Fibroblast of skin of back (primary cell): ENCODE data around the gene SYTL3.
"Not testable (repeated sequence)": the region's sequence is repeated elsewhere in the genome, so short reads cannot be mapped to it uniquely, and the experiment has no call there.

ENCODE experiments used
- DNase-seq: peaks from one replicate; pipeline ENCODE4 v3.0.0-alpha.2; 2013

Gene SYTL3

DNA sequence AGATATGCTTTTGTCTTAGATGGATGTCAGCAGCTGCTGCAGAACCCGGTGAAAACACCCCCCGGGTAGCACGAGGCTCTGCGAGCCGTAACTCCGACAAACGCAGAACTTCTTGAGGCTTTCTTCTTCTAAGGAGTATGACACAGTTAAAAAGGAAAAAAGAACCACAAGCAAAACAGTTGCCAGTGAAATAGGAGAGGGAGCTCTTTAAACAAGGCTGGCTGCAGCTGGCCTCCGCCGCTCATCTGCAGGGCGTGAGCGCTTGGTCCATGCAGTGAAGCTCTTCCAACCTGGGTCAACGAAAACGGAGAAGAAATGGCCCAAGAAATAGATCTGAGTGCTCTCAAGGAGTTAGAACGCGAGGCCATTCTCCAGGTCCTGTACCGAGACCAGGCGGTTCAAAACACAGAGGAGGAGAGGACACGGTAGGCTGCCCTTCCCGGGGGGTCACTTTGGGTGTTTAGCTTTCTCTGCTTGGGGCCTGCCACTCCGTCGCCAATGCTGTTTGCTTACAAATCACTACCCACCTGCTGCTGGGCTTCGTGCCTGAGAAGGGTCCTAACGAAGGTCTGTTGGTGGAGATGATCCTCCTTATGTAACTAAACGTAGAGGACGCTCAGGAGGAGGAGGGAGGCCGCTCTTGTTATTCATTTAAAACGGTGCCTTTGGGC is 13.2 kb downstream of the SYTL3 start:
- DNase-seq: no peak

DNA sequence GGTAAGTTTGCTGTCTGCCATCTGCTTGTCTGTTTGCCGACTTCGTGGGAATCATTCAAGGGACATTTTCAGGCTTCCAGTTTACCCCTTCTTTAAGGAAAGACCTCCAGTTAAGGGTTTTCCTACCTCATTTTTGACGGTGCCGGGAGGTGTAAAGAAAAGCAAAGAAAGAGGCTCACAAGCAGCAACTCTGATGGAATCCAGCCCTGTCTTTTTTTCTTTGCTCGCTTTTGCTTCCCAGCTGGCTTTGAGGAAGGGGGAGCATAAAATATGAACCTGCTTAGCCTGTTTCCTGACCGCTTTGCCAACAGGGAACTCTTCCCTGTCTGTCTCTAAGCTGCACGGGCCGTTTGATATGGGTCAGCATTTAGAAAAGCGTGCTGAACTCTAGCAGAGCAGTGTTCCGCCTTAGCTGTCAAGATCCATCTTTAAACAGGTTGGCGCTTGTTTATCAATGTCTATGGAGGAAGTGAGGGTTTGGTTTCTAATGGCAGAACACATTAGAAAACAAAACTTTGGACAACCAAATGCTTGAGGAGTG is 13.8 kb downstream of the SYTL3 start:
- DNase-seq: no peak

DNA sequence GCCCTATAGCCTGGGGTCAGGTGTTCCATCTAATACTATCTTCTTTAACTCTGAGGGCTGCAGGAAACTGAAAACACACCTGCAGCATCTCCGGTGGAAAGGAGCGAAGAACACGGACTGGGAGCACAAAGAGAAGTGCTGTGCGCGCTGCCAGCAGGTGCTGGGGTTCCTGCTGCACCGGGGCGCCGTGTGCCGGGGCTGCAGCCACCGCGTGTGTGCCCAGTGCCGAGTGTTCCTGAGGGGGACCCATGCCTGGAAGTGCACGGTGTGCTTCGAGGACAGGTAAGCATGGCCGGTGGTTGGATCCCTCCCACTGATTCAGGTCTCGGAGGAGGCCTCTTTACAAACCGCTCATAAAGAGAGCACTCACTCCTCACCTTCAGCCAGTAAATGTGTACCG is 15.5 kb downstream of the SYTL3 start:
- no peak for DNase-seq

DNA sequence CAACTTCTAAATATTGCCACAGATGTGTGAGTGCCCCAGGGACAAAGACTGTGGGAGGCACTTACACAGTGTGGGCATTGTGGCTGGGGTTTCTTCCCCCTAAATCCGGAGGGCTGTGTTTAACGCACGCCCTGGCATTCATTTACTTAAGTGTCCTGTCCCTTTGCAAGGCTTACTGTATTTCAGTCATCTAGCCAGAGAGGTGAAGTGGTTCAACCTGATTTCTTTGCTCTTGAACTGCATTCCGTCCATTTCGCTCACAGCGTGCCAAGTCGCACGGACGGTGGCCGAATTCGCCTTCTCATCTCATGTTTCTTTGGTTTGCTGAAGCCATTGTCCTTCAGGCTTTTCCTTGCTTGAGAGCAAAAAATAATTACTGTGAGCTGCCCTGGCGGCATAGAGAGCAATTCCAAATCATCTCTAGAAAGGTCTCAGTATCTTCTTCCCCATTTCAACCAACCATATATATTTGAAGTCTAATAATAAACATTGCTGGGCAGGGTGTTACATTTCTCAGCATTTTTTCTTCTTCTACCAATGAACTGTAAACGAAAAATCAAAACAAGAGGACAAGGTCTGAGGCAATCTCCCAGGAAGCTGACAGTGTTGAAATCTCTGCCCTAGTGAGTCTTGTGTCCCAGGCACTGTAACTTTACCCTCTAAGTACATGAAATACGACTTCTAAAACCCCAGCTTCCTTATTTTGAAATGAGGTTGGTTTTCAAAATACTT is 16.9 kb downstream of the SYTL3 start:
- no peak for DNase-seq

DNA sequence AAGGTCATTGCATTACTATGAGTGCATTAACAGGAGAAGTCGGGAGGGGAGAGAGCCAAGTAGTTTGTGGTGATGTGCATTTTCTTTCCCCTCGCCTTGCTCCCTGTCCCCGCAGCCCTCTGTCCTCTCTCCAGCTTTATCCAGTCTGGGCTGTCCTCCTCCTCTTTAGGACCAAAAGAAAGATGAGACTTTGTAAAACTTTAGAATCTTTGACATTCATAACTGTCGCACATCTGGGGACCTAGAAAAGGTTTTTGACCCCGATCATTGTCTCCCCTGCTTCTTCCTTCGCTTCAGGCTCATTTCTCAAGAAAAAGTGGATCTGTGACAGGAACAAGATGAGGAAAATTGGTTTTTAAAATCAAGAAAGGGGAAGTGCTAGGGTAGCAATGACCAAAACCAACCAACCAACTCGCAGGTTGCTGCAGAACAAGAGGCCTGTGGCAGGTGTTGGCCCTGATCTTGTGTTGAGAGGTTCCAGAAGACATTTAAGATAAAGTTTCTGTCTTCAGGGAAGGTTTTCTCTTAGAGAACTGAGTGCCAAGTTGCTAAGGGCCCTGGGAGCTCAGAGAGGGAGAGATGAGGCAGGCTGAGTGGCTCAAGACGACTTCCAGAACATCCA is 17.6 kb downstream of the SYTL3 start:
- no peak for DNase-seq

DNA sequence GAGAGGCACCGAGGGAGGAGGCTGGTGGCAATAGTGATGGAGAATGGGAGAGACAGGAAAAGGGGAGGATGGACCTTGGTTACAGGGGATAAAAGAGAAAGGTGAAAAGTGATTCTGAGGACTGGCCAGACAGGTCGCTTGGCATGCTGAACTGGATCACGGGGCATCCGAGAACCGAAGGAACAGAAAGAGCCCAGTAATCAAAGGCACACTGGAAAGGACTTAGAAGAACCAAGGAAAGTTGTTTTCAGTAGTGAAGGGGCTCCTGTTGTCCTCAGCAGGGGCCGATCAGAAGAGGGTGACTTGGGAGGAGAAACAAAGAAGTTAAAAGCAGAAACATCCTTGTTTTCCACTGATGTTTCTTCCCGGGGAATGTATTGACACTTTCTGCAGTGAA is 18.9 kb downstream of the SYTL3 start:
- DNase-seq: no peak

DNA sequence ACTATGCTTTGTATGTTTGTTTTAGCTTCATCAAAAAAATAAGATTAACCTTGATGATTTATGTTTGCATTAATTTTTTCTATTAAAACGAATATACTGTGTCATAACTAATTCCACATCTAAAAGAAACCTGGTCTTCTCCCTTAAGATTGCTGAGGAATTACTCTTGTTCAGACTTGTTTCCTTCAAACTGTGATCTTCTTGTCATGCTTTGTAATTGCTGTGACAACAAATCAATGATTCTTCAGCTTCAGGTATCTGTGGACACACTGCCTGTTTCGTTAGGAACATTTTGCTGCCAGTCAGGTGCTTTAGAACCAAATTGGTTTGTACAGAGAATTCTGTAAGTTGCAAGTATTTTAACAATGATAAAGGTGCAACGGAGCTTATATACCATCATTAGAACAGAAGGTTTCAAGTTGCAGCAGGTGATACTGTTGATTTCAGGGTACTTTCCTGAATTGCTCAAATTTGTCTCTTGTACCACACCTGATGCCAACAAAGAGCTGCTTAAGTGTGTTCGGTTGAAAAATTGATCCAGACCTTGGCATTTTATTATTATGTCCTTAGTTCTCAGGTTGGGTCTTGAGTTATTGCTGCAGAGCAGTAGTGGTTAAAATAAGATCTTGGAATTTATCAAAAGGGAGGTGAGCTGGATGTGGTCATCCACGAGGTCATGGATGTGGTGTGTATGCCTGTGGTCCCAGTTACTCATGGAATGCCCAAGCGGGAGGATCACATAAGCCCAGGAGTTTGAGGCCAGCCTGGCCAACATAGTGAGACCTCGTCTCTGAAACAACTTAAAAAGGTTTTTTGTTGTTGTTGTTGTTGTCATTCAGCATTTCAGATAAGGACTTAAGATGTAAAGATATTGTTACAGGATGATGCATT is 19.5 kb downstream of the SYTL3 start:
- peak; percentile 23 for DNase-seq

DNA sequence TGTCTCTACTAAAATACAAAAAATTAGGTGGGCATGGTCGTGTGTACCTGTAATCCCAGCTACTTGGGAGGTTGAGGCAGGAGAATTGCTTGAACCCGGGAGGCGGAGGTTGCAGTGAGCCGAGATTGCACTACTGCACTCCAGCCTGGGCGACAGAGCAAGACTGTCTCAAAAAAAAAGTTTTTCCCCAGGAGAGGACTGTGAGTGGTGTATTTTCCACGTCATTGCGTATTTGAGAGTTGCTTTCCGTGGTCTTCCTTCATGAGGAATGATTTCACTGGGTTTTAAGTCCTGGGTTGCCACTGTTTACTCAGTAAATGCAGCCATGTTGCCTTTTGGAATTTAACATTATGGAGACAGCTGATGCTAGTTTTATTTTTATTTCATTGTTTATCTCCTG is 22.3 kb downstream of the SYTL3 start:
- DNase-seq: not testable (repeated sequence)

DNA sequence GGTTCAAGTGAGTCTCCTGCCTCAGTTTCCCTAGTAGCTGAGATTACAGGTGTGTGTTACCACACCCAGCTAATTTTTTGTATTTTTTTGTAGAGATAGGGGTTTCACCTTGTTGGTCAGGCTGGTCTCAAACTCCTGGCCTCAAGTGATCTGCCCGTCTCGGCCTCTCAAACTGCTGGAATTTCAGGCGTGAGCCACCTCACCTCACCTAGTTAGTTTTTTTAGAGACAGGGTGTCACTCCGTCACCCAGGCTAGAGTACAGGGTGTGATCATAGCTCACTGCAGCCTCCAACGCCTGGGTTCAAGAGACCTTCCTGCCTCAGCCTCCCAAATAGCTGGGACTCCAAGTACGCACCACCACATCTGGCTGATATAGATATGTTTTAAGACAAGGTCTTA is 22.9 kb downstream of the SYTL3 start:
- DNase-seq: no peak

DNA sequence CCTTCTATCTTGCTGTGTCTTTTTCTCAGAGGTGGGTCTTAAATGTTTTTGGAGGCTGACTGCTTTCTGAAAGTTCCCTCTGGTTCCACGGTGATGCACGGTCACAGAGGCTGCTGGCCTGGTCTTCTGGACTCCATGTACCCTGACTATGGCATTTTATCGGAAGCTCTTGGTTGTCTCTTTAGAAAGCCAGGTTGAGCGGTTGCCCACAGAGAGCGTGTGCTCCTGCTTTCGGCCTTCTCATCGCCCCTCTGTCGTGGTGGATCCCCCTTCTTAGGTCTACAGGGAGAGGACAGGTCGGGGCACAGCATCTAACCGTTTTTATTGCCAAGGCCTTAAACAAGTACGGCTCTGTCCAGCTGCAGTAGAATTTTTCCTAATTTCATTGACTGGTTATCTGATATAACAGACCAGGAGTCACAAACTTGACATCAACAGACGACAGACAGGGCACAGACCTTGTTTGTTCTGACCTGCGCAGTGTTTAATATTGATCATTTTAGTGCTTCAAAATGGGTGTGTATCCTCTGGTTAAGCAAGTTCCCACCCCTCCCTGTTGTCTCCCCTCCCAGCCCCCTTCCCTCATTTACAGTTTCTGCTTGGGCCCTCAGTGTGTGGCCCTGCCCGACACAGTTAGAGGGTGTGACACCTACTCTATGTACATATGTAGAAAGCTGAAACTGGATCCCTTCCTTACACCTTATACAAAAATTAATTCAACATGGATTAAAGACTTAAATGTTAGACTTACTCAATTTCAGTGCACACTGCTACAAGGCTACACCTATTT is 24.7 kb downstream of the SYTL3 start:
- no peak for DNase-seq

DNA sequence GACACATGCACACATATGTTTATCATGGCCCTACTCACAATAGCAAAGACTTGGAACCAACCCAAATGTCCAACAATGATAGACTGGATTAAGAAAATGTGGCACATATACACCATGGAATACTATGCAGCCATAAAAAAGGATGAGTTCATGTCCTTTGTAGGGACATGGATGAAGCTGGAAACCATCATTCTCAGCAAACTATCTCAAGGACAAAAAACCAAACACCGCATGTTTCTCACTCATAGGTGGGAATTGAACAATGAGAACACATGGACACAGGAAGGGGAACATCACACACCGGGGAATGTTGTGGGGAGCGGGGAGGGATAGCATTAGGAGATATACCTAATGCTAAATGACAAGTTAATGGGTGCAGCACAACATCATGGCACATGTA is 27.2 kb downstream of the SYTL3 start:
- not testable (repeated sequence) for DNase-seq

DNA sequence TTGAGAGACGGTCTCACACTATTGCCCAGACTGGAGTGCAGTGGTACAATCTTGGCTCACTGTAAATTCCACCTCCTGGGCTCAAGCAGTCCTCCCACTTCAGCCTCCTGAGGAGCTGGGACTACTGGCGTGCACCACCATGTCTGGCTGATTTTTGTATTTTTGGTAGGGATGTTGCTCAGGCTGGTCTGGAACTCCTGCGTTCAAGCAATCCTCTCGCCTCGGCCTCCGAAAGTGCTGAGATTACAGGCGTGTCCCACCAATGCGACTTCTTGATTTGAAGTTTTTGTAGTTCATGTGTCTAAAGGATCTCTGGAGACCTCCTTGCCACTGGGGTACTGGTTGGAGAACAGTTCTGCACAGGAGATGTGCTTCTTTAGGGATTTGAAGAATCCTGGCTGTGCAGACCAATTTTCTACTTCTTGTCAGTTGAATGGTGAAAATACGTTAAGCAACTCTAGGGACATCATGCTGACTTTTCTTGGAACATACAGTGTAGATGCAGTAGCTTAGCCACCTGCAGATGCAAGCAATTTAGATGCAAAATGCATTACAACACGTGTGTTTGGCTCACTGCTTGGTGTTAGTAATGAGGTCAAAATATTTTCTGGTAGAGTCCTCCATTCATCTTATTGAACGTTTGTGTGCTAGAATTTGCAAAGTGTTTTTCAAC is 28.2 kb downstream of the SYTL3 start:
- no peak for DNase-seq

DNA sequence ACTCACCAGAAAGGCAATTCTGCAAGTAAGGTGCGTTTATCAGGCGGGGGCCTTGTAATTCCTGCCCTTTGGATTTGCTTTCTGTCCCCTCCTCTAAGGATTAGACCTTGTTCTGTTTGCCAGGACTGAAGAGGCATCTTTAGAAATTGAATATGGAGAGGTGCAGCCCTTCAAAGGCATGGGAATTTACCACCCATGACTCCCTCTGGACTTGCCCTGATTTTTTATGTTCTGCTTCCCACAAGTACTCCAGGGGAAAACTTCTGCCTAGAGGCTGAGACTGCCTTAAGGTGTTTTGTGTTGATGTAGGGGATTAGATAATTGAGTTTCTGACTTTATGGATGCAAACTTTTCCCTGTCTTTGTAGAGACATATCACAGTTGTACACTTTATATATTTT is 30.2 kb downstream of the SYTL3 start:
- DNase-seq: no peak

DNA sequence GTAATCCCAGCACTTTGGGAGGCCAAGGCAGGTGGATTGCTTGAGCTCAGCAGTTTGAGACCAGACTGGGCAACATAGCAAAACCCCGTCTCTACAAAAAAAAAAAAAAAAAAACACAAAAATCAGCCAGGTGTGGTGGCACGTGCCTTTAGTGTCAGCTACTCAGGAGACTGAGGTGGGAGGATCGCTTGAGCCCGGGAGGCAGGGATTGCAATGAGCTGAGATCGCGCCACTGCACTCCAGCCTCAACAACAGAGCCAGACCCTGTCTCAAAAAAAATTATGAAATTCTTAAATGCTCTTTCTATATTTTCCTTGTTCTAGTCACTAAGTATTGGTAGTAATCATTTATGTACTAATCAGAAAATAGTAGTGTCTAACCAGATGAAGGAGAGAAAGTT is 30.6 kb downstream of the SYTL3 start:
- no peak for DNase-seq

DNA sequence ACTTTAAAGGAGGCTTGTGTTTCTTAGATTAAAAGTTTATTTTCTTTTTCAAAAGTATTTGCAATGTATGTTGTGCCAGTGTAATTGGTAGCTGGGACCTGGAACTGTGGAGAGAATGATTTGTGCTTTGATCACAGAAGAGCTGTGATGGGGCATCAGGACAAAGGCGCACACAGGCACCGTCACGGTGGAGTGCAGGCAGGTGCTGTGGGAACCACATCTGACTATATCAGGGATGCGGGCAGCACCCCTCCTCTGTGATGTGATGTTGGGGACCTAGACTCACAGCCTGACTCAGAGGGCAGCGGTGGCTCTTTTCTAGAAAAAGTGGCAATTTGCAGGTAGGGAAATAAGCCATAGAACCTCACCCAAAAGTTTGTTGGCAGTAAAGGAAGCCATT is 34.5 kb downstream of the SYTL3 start:
- DNase-seq: no peak

DNA sequence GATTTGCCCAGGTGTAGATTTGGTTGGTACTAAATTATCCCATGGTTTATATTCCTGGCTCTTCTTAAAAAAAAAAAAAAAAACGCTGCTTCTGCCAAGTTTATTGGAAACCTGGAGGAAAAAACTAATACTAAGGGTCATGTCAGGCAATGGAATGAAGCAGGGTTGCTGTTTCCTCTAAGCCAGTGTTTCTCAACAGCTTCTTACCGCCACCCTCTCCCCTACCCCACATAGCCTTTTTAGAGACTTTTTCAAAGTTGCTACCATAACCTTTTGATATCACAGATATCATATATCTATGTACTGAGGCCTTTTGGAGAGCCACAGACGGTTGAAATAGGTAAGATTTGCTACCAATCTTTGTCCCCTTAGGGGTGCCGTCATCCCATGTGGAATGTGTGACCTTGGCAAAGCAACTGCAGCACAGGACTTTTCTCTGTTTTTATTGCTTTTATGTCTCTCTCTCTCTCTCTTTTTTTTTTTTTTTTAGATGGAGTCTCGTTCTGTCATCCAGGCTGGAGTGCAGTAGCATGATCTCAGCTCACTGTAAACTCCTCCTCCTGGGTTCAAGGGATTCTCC is 35.0 kb downstream of the SYTL3 start:
- DNase-seq: no peak

DNA sequence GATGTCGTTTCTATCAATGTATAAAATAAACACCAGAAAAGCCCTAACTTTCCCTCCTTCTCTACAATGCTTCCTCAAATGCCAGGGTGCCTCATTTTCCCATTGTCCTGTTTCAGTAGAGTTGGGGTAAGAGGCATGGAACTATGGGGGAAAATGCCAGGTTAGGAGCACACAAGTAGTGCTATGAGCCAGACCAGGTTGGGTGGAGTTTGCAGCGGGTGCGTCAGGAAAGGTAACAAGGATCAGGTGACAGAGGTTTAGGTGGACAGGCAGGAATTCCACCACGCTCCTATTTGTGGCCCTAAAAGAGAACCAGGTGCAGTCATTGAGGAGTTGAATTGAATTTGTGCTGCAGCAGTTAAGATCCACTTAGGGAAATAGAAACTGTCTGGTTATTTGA is 36.5 kb downstream of the SYTL3 start:
- DNase-seq: no peak

DNA sequence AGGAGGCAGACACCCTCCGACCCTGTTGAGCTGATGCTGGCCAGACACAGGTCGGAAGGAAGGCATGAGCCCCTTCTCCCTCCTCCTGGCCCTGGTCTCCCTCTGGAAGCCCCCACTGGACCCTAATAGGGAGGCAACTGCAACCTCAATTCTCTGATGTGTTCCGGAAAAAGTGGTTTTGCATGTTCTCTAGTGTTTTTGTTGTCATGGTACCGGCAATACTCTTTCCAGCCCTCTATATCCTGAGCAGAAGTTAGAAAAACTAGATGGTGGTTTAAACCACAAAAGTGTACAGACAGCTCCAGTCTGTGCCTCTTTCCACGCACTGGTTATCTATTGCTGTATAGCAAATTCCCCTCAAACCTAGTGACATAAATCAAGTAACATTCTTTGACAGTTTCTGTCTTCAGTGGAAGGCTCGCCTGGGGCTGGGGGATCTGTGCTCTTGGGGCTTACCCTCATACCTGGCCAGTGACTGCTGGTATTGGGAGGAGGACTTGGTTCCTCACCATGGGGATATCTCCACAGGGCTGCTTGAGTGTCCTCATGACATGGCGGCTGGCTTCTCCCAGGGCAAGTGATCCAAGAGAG is 37.0 kb downstream of the SYTL3 start:
- DNase-seq: no peak

DNA sequence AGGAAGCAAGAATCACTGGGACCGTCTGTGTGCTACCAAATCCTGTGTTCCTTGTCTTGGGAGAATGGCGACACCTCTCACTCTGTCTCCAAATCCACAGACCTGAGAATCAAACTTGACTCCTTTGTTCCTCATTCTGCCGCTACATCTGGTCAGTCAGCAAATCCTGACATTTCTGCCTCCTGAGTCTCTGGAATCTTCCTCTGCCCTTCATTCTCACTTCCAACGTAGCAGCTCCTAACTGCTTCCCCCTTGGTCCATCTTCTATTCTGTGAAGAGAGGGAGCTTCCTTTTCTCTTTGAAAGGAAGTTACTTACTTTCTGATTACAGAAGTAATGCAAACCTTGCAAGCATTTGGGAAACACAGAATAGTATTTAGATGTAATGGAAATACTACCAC is 37.7 kb downstream of the SYTL3 start:
- DNase-seq: no peak

DNA sequence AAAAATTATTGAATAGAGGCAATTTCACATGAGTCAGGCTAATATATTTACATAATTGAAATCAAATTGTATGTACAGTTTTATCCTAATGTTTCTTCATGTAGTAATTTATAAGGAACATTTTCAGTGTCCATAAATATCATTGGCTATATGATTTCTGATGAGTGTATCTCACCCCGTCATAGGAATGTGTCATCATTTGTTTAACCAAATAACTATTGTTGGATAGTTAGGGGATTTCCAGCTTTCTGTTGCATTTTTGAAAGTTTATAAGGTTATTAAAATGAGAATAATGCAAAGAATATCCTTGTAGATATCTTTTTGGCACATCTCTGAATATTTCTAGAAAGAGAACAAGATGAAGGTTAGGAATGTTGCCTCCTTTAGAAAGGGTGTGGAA is 39.0 kb downstream of the SYTL3 start:
- peak; percentile 35 for DNase-seq

DNA sequence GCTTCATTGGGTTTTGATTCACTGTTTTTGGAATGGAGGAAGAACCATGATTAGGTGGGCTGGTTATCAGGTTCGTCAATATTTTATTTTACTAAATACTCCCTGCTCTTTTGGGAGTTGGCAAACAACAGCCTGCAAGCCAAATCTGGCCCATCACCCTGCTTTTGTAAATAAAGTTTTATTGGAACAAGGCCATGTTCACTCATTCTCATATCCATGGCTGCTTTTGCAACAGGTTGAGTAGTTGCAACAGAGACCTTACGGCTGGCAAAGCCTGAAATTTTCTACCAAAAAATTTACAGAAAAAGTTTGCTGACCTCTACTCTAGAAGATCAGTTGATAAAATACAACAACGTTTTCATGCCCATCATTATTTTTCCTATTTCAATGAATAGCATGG is 45.1 kb downstream of the SYTL3 start:
- no peak for DNase-seq
